ENCODE results near the gene RAB3IL1. TPM values are rescaled to one million over a fixed set of nuclear protein-coding genes. Genes with fewer than 3 reads are reported as not detected.

The RAB3IL1 gene
- total and polyA plus RNA-seq, 5 donors = 9.7 to 18.9 (median 12.5) TPM

- Histone ChIP-seq H3K27me3 (ENCODE audit: control insufficient read depth, insufficient read depth) (no peaks in the 10 kb centered on the region), H3K4me3 (ENCODE audit: low read length) (no peak overlapping the region), H3K27ac (ENCODE audit: low read length) (no peak overlapping the region), H3K9me3 (ENCODE audit: control insufficient read depth, low read length) (no peaks in the 10 kb centered on the region), H3K4me1 (ENCODE audit: control insufficient read depth, insufficient read depth, low read length) (no peaks in the 10 kb centered on the region)
- WGBS = 86% methylated on average over 11 of the region's 11 CpGs
- no peak for DNase-seq
- ATAC-seq = no peak
- intact Hi-C loops (cut with DNase I) = loop anchor here in 1 of 4 donors (5.0 kb wide), 1 partner anchor 180 kb away; no protein-coding TSS in a partner anchor
Observed at GRCh38 chr11:61902313-61902712, 15.1 kb downstream of the RAB3IL1 start.

GRCh38 chr11:61901397-61901796 lies 16.0 kb downstream of the RAB3IL1 start:
- ATAC-seq = no peak
- 84% methylated on average over 10 of the region's 10 CpGs for WGBS
- DNase-seq = no peak
- no peak overlapping the region for H3K4me3 ChIP-seq (ENCODE audit: low read length)
- intact Hi-C loops (cut with DNase I) = loop anchor here in 1 of 4 donors (5.0 kb wide), 1 partner anchor 181 kb away; no protein-coding TSS in a partner anchor
- H3K27me3 ChIP-seq (ENCODE audit: control insufficient read depth, insufficient read depth) = no peaks in the 10 kb centered on the region
- no peaks in the 10 kb centered on the region for H3K4me1 ChIP-seq (ENCODE audit: control insufficient read depth, insufficient read depth, low read length)
- H3K9me3 ChIP-seq (ENCODE audit: control insufficient read depth, low read length) = no peaks in the 10 kb centered on the region
- H3K27ac ChIP-seq (ENCODE audit: low read length) = no peak overlapping the region

GRCh38 chr11:61900251-61900650 lies 17.1 kb downstream of the RAB3IL1 start:
- H3K4me1 ChIP-seq (ENCODE audit: control insufficient read depth, insufficient read depth, low read length) = no peaks in the 10 kb centered on the region
- no peak overlapping the region for H3K27ac ChIP-seq (ENCODE audit: low read length)
- ATAC-seq (no peak), DNase-seq (no peak)
- no peaks in the 10 kb centered on the region for H3K9me3 ChIP-seq (ENCODE audit: control insufficient read depth, low read length)
- 85% methylated on average over 17 of the region's 17 CpGs for WGBS
- H3K27me3 ChIP-seq (ENCODE audit: control insufficient read depth, insufficient read depth) = no peaks in the 10 kb centered on the region
- intact Hi-C loops (cut with DNase I) = loop anchor here in 1 of 4 donors (5.0 kb wide), 1 partner anchor 182 kb away; no protein-coding TSS in a partner anchor
- H3K4me3 ChIP-seq (ENCODE audit: low read length) = no peak overlapping the region

- H3K27ac ChIP-seq (ENCODE audit: low read length) = no peak overlapping the region
- 41% methylated on average over 27 of the region's 27 CpGs for WGBS
- no peaks in the 10 kb centered on the region for H3K4me1 ChIP-seq (ENCODE audit: control insufficient read depth, insufficient read depth, low read length)
- H3K4me3 ChIP-seq (ENCODE audit: low read length) = no peak overlapping the region
- DNase-seq (peak; percentile 78 to 95 (median 93)), ATAC-seq (peak; percentile 71 to 83)
- H3K9me3 ChIP-seq (ENCODE audit: control insufficient read depth, low read length) = no peaks in the 10 kb centered on the region
- intact Hi-C loops (cut with DNase I) = loop anchor here (1.0 to 10.0 kb wide), 7 partner anchors 48 to 208 kb away; partner anchors contain the start of genes FEN1 (in 1 of the 4) and TMEM258 (in 1 of the 4)
- no peaks in the 10 kb centered on the region for H3K27me3 ChIP-seq (ENCODE audit: control insufficient read depth, insufficient read depth)
Observed at GRCh38 chr11:61899146-61899841, 18.1 kb downstream of the RAB3IL1 start.

GRCh38 chr11:61898247-61898582 lies 19.2 kb downstream of the RAB3IL1 start:
- WGBS = 80% methylated on average over 9 of the region's 9 CpGs
- H3K27me3 ChIP-seq (ENCODE audit: control insufficient read depth, insufficient read depth) = no peaks in the 10 kb centered on the region
- DNase-seq = no peak
- no peaks in the 10 kb centered on the region for H3K9me3 ChIP-seq (ENCODE audit: control insufficient read depth, low read length)
- H3K4me3 ChIP-seq (ENCODE audit: low read length) = no peak overlapping the region
- intact Hi-C loops (cut with DNase I) = loop anchor here (2.0 to 10.0 kb wide), 6 partner anchors 49 to 209 kb away; partner anchors contain the start of genes FEN1 (in 1 of the 4) and TMEM258 (in 1 of the 4)
- no peak overlapping the region for H3K27ac ChIP-seq (ENCODE audit: low read length)
- H3K4me1 ChIP-seq (ENCODE audit: control insufficient read depth, insufficient read depth, low read length) = no peaks in the 10 kb centered on the region
- peak in 1 of 2 donors; percentile 1 for ATAC-seq

GRCh38 chr11:61897387-61898246 lies 19.7 kb downstream of the RAB3IL1 start:
- H3K4me1 ChIP-seq (ENCODE audit: control insufficient read depth, insufficient read depth, low read length) = no peaks in the 10 kb centered on the region
- intact Hi-C loops (cut with DNase I) = loop anchor here (2.0 to 10.0 kb wide), 6 partner anchors 49 to 210 kb away; partner anchors contain the start of genes FEN1 (in 1 of the 4) and TMEM258 (in 1 of the 4)
- H3K4me3 ChIP-seq (ENCODE audit: low read length) = no peak overlapping the region
- no peak overlapping the region for H3K27ac ChIP-seq (ENCODE audit: low read length)
- 73% methylated on average over 17 of the region's 17 CpGs for WGBS
- no peaks in the 10 kb centered on the region for H3K9me3 ChIP-seq (ENCODE audit: control insufficient read depth, low read length)
- no peaks in the 10 kb centered on the region for H3K27me3 ChIP-seq (ENCODE audit: control insufficient read depth, insufficient read depth)
- peak; percentile 77 to 90 (median 88) for DNase-seq
- peak; percentile 50 to 74 for ATAC-seq

- Histone ChIP-seq H3K27ac (ENCODE audit: low read length) (no peak overlapping the region), H3K27me3 (ENCODE audit: control insufficient read depth, insufficient read depth) (no peaks in the 10 kb centered on the region), H3K4me1 (ENCODE audit: control insufficient read depth, insufficient read depth, low read length) (no peaks in the 10 kb centered on the region), H3K4me3 (ENCODE audit: low read length) (no peak overlapping the region), H3K9me3 (ENCODE audit: control insufficient read depth, low read length) (no peaks in the 10 kb centered on the region)
- no peak for DNase-seq
- ATAC-seq = no peak
- WGBS = 82% methylated on average over 15 of the region's 15 CpGs
- intact Hi-C loops (cut with DNase I) = loop anchor here in 3 of 4 donors (5.0 to 10.0 kb wide), 4 partner anchors 50 to 210 kb away; partner anchors contain the start of genes FEN1 (in 1 of the 3) and TMEM258 (in 1 of the 3)
Observed at GRCh38 chr11:61896665-61897386, 20.5 kb downstream of the RAB3IL1 start.

- DNase-seq (no peak), ATAC-seq (no peak)
- H3K27ac ChIP-seq (ENCODE audit: low read length) = no peak overlapping the region
- intact Hi-C loops (cut with DNase I) = loop anchor here in 3 of 4 donors (5.0 to 10.0 kb wide), 4 partner anchors 52 to 212 kb away; partner anchors contain the start of genes FEN1 (in 1 of the 3) and TMEM258 (in 1 of the 3)
- no peaks in the 10 kb centered on the region for H3K27me3 ChIP-seq (ENCODE audit: control insufficient read depth, insufficient read depth)
- no peaks in the 10 kb centered on the region for H3K9me3 ChIP-seq (ENCODE audit: control insufficient read depth, low read length)
- no peaks in the 10 kb centered on the region for H3K4me1 ChIP-seq (ENCODE audit: control insufficient read depth, insufficient read depth, low read length)
- WGBS = 57% methylated on average over 4 of the region's 4 CpGs
- no peak overlapping the region for H3K4me3 ChIP-seq (ENCODE audit: low read length)
Observed at GRCh38 chr11:61895718-61896059, 21.7 kb downstream of the RAB3IL1 start.

GRCh38 chr11:61895046-61895717 lies 22.2 kb downstream of the RAB3IL1 start:
- Histone ChIP-seq H3K27ac (ENCODE audit: low read length) (no peak overlapping the region), H3K4me1 (ENCODE audit: control insufficient read depth, insufficient read depth, low read length) (no peaks in the 10 kb centered on the region), H3K27me3 (ENCODE audit: control insufficient read depth, insufficient read depth) (no peaks in the 10 kb centered on the region), H3K9me3 (ENCODE audit: control insufficient read depth, low read length) (no peaks in the 10 kb centered on the region), H3K4me3 (ENCODE audit: low read length) (no peak overlapping the region)
- 81% methylated on average over 17 of the region's 17 CpGs for WGBS
- DNase-seq = no peak
- no peak for ATAC-seq
- intact Hi-C loops (cut with DNase I) = loop anchor here in 3 of 4 donors (5.0 to 10.0 kb wide), 4 partner anchors 52 to 212 kb away; partner anchors contain the start of genes FEN1 (in 1 of the 3) and TMEM258 (in 1 of the 3)

- ATAC-seq (no peak), DNase-seq (no peak)
- Histone ChIP-seq H3K27me3 (ENCODE audit: control insufficient read depth, insufficient read depth) (no peaks in the 10 kb centered on the region), H3K27ac (ENCODE audit: low read length) (no peak overlapping the region), H3K4me1 (ENCODE audit: control insufficient read depth, insufficient read depth, low read length) (no peaks in the 10 kb centered on the region), H3K4me3 (ENCODE audit: low read length) (no peak overlapping the region), H3K9me3 (ENCODE audit: control insufficient read depth, low read length) (no peaks in the 10 kb centered on the region)
- 57% methylated on average over 5 of the region's 5 CpGs for WGBS
- intact Hi-C loops (cut with DNase I) = loop anchor here in 1 of 4 donors (10.0 kb wide), 1 partner anchor 99 kb away; the partner anchor contains the start of genes FEN1 and TMEM258
Observed at GRCh38 chr11:61893981-61894380, 23.4 kb downstream of the RAB3IL1 start.
